Smooth muscle cell (in vitro differentiated cells): ENCODE data around the gene TENT5C. TPM values are rescaled to one million over a fixed set of nuclear protein-coding genes. Genes with fewer than 3 reads are reported as not detected.

ENCODE experiments used
- DNase-seq: peaks from one replicate; lab custom pipeline; 2025; ENCODE audit not compliant: unreplicated experiment; lab: John Stamatoyannopoulos, UW
- H2AFZ ChIP-seq: fragments of 200-600 bp; sonication (generic); 2 replicates; pipeline ENCODE4 v1.6.0; 2016; ENCODE audit warnings: antibody characterized with exemption, low read depth, mild to moderate bottlenecking
- H3F3A ChIP-seq: fragments of 200-600 bp; sonication (generic); 2 replicates; pipeline ENCODE4 v1.6.0; 2017; ENCODE audit warnings: antibody characterized with exemption, low read depth
- H3K27ac ChIP-seq: fragments of 200-600 bp; sonication (generic); 2 replicates; pipeline ENCODE4 v1.5.1; 2016; ENCODE audit warnings: low read depth, mild to moderate bottlenecking
- H3K27me3 ChIP-seq: fragments of 200-600 bp; sonication (generic); 2 replicates; pipeline ENCODE4 v1.6.1; 2016; ENCODE audit warnings: low read depth, mild to moderate bottlenecking
- H3K36me3 ChIP-seq: fragments of 200-600 bp; sonication (generic); 2 replicates; pipeline ENCODE4 v1.5.1; 2016; ENCODE audit warnings: low read depth
- H3K4me1 ChIP-seq: fragments of 200-600 bp; sonication (generic); 2 replicates; pipeline ENCODE4 v1.5.1; 2016; ENCODE audit warnings: low read depth
- H3K4me2 ChIP-seq: fragments of 200-600 bp; sonication (generic); 2 replicates; pipeline ENCODE4 v1.6.0; 2016; ENCODE audit warnings: mild to moderate bottlenecking
- H3K4me3 ChIP-seq: fragments of 200-600 bp; sonication (generic); 2 replicates; pipeline ENCODE4 v1.5.1; 2016; ENCODE audit warnings: mild to moderate bottlenecking
- H3K79me2 ChIP-seq: fragments of 200-600 bp; sonication (generic); 2 replicates; pipeline ENCODE4 v1.6.0; 2016; ENCODE audit warnings: low read depth, mild to moderate bottlenecking
- H3K9ac ChIP-seq: fragments of 200-600 bp; sonication (generic); 2 replicates; pipeline ENCODE4 v1.6.0; 2016; ENCODE audit warnings: low read depth
- H3K9me3 ChIP-seq: fragments of 200-600 bp; sonication (generic); replicated peaks from 2 replicates; pipeline ENCODE4 v1.5.1; 2016; ENCODE audit warnings: low read depth
- H4K20me1 ChIP-seq: fragments of 200-600 bp; sonication (generic); 2 replicates; pipeline ENCODE4 v1.6.0; 2016; ENCODE audit warnings: low read depth
- CTCF ChIP-seq: fragments of 200-600 bp; sonication (generic); IDR thresholded peaks from 2 replicates; pipeline ENCODE4 v1.5.1; 2017; ENCODE audit warnings: borderline replicate concordance, mild to moderate bottlenecking, antibody characterized with exemption; ENCODE audit not compliant: insufficient read depth, poor library complexity, severe bottlenecking
- WGBS: methylation state at CpG from one replicate; pipeline ENCODE4 v1.1.7; 2016; ENCODE audit warnings: low lambda C conversion rate; 5-methylcytosine and 5-hydroxymethylcytosine counted together
- polyA plus RNA-seq: library from polyadenylated mRNA; unstranded; fragments of >200 nt; fragmentation: Nextera tagmentation; extraction: Ambion mirVana; gene quantifications from 2 replicates; pipeline ENCODE4 v1.2.1, GENCODE V29; 2016
- total RNA-seq: library from RNA; depleted of rRNA; stranded (reverse); fragments of >200 nt; gene quantifications from 2 replicates; pipeline ENCODE4 v1.2.3, GENCODE V29; 2014

TENT5C gene
- total and polyA plus RNA-seq, 2 experiments from 2014 or later: 5.3 to 5.7 TPM

GRCh38 chr1:117565076-117565556 lies 40.7 kb upstream of the TENT5C start:
- no peaks in the 10 kb centered on the region for H3K79me2 ChIP-seq
- H3K27ac ChIP-seq: no peak overlapping the region
- H3K36me3 ChIP-seq: no peaks in the 10 kb centered on the region
- H4K20me1 ChIP-seq: no peaks in the 10 kb centered on the region
- no peaks in the 10 kb centered on the region for H3K27me3 ChIP-seq
- H3K4me2 ChIP-seq: no peak overlapping the region
- H3K9ac ChIP-seq: no peak overlapping the region
- no peaks in the 10 kb centered on the region for H3K9me3 ChIP-seq
- no peak overlapping the region for H3K4me3 ChIP-seq
- no peaks in the 10 kb centered on the region for H3K4me1 ChIP-seq
- no peaks in the 10 kb centered on the region for H3F3A ChIP-seq
- WGBS: 95% methylated on average over 4 of the region's 4 CpGs
- H2AFZ ChIP-seq: no peak overlapping the region
- DNase-seq: no peak
- no peak for TF ChIP-seq CTCF

- TF ChIP-seq CTCF: no peak
- Histone ChIP-seq H3K4me1 (no peaks in the 10 kb centered on the region), H3K9me3 (no peaks in the 10 kb centered on the region), H3K4me2 (no peak overlapping the region), H3K36me3 (no peaks in the 10 kb centered on the region), H3K27ac (no peak overlapping the region), H3F3A (no peaks in the 10 kb centered on the region), H3K4me3 (no peak overlapping the region), H2AFZ (no peak overlapping the region), H3K79me2 (no peaks in the 10 kb centered on the region), H3K27me3 (no peaks in the 10 kb centered on the region), H3K9ac (no peak overlapping the region), H4K20me1 (no peaks in the 10 kb centered on the region)
- WGBS: 94% methylated on average over 8 of the region's 8 CpGs
- no peak for DNase-seq
Measured at GRCh38 chr1:117565745-117566455, 39.9 kb upstream of the TENT5C start.

DNA sequence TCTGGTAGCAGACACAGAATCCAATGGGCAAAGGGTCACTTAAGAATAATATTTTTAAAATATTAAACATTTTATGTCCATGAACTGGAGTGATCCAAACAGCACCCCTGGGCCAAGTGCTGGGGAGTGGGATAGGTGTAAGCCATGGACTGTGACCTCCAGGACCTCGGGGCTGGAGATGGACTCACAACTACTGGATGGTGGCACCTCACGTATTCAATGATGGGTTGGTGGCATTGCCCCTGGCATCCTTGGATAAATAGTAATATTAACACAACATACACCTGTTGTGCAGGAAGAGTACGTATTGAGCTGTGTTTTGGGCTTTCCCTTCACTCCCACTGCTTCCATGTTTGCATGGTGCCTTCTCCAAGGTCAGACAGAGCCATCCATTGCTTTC lies 39.3 kb upstream of the TENT5C start:
- Histone ChIP-seq H3K79me2 (no peaks in the 10 kb centered on the region), H3K4me3 (no peak overlapping the region), H3K36me3 (no peaks in the 10 kb centered on the region), H3K4me2 (no peak overlapping the region), H3K27me3 (no peaks in the 10 kb centered on the region), H2AFZ (no peak overlapping the region), H4K20me1 (no peaks in the 10 kb centered on the region), H3K27ac (no peak overlapping the region), H3K9ac (no peak overlapping the region), H3F3A (no peaks in the 10 kb centered on the region), H3K4me1 (no peaks in the 10 kb centered on the region), H3K9me3 (no peaks in the 10 kb centered on the region)
- no peak for TF ChIP-seq CTCF
- 90% methylated on average over 3 of the region's 3 CpGs for WGBS
- DNase-seq: no peak

DNA sequence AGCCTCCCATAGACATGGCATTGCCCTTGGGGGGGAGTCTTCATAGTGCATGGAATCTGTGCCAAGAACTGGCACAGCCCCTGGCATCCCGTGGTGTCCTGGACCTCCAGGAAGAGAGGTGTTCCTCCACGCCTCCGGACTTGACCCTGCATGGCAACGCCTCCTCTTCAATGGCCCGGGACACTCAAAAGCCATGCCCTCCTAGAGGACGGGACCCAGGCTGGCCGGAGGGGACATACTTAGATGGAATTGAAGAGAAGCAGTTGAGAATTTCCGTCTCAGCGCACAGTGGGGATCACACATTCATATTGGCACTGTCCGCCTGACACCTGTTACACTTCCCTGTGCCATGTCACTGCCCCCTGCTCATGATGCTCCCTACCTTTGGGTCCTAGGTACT lies 38.4 kb upstream of the TENT5C start:
- no peak overlapping the region for H3K4me3 ChIP-seq
- H3K9me3 ChIP-seq: no peaks in the 10 kb centered on the region
- no peak overlapping the region for H3K9ac ChIP-seq
- H2AFZ ChIP-seq: no peak overlapping the region
- H3K27ac ChIP-seq: no peak overlapping the region
- no peaks in the 10 kb centered on the region for H3K4me1 ChIP-seq
- no peaks in the 10 kb centered on the region for H3K27me3 ChIP-seq
- H3K4me2 ChIP-seq: no peak overlapping the region
- 92% methylated on average over 10 of the region's 10 CpGs for WGBS
- no peaks in the 10 kb centered on the region for H3K36me3 ChIP-seq
- TF ChIP-seq CTCF: no peak
- no peaks in the 10 kb centered on the region for H3K79me2 ChIP-seq
- H3F3A ChIP-seq: no peaks in the 10 kb centered on the region
- DNase-seq: no peak
- no peaks in the 10 kb centered on the region for H4K20me1 ChIP-seq
